Measurements from ENCODE around the gene NXPE1. TPM values are rescaled to one million over a fixed set of nuclear protein-coding genes. Genes with fewer than 3 reads are reported as not detected.

The NXPE1 gene
- total RNA-seq, 1 experiment from 2014 or later, result not detected

- H3K14ac ChIP-seq (ENCODE audit: insufficient read depth, low read length), result no peak overlapping the region
- Mint-ChIP-seq H3K9me3 (peaks cover 9 to 10% of the 10 kb centered on the region in 2 experiments), H3K4me3 (no peak overlapping the region), H3K36me3 (ENCODE audit: insufficient read depth in 1 of 3, low read depth in 3 of 3) (peaks cover 4 to 14% (median 11%) of the 10 kb centered on the region in 3 experiments), H3K4me1 (peaks cover 62 to 66% of the 10 kb centered on the region in 2 experiments), H3K27ac (0 out of 7 replicates have a peak overlapping the region, but pooled peaks of 1 of the 3 experiments have one; percentile 20), H3K27me3 (ENCODE audit: low read depth) (peaks cover 1% of the 10 kb centered on the region)
- no peak overlapping the region for H2BK12ac ChIP-seq (ENCODE audit: insufficient read length, low read depth, low read length)
- no peak overlapping the region for H4K5ac ChIP-seq (ENCODE audit: insufficient read length, low read depth, low read length)
- DNase-seq, result no peak
- no peak overlapping the region for H2AFZ ChIP-seq (ENCODE audit: low read length)
- no peak overlapping the region for H2AK5ac ChIP-seq (ENCODE audit: insufficient read length, low read length)
- no peak overlapping the region for H2BK15ac ChIP-seq (ENCODE audit: low read depth, low read length)
- H4K91ac ChIP-seq (ENCODE audit: insufficient read length, low read depth, low read length), result no peak overlapping the region
- no peak overlapping the region for H2BK5ac ChIP-seq (ENCODE audit: insufficient read length, low read length)
- no peaks in the 10 kb centered on the region for H3K23me2 ChIP-seq (ENCODE audit: insufficient read length, low read depth, low read length, poor library complexity, severe bottlenecking)
- H3K18ac ChIP-seq (ENCODE audit: insufficient read length, low read depth, low read length), result no peak overlapping the region
- no peak overlapping the region for H3K56ac ChIP-seq (ENCODE audit: insufficient read length, low read depth, low read length)
- no peak for TF ChIP-seq CTCF (conservative IDR thresholded peaks at IDR 0.05)
- H3K4me2 ChIP-seq (ENCODE audit: insufficient read depth, insufficient read length, low read length), result no peak overlapping the region
- no peaks in the 10 kb centered on the region for H3K27me3 ChIP-seq (ENCODE audit: insufficient read depth, low read length)
- H3K9me3 ChIP-seq (ENCODE audit: control insufficient read depth, low read depth, low read length), result no peaks in the 10 kb centered on the region
- no peak overlapping the region for H3K23ac ChIP-seq (ENCODE audit: insufficient read length, low read depth, low read length)
- no peaks in the 10 kb centered on the region for H3K79me2 ChIP-seq (ENCODE audit: insufficient read depth, low read length)
- no peak overlapping the region for H2BK120ac ChIP-seq (ENCODE audit: low read depth, low read length, poor library complexity, severe bottlenecking)
- peaks cover 26% of the 10 kb centered on the region for H3K4me1 ChIP-seq (ENCODE audit: insufficient read depth, low read length)
- H2BK20ac ChIP-seq (ENCODE audit: low read depth, low read length, poor library complexity, severe bottlenecking), result no peak overlapping the region
- H4K8ac ChIP-seq (replicated peaks; ENCODE audit: insufficient read length, low read depth, low read length), result no peak overlapping the region
- no peak overlapping the region for H3T11ph ChIP-seq (ENCODE audit: low read length)
- no peaks in the 10 kb centered on the region for H3K79me1 ChIP-seq (ENCODE audit: insufficient read depth, low read depth, low read length, poor library complexity, severe bottlenecking)
- no peaks in the 10 kb centered on the region for H4K20me1 ChIP-seq (ENCODE audit: control insufficient read depth, insufficient read depth, insufficient read length)
- no CpG with 5 or more reads among the region's 1 CpG for WGBS (ENCODE audit: extremely low coverage, insufficient read length, low lambda C conversion rate)
- no peak overlapping the region for H3K4ac ChIP-seq (ENCODE audit: low read depth, low read length)
- no peak overlapping the region for H3K27ac ChIP-seq (ENCODE audit: insufficient read length, low read depth, low read length)
- H3K9ac ChIP-seq (ENCODE audit: extremely low read depth, insufficient read length, low read length), result no peak overlapping the region
Observed at GRCh38 chr11:114482114-114482513, 77.6 kb downstream of the NXPE1 start.
